PFSK-1 (cell line): ENCODE results near the gene IL36A.

Experiments
- FOXP2 ChIP-seq: optimal IDR thresholded peaks from 2 replicates; pipeline ENCODE3; 2011; ENCODE audit warnings: borderline replicate concordance, control low read depth, inconsistent platforms; ENCODE audit not compliant: insufficient read depth; ENCODE audit errors: extremely low read length, extremely low read depth
- POLR2AphosphoS5 ChIP-seq: IDR thresholded peaks from 2 replicates; pipeline ENCODE4 v1.6.1; 2012; ENCODE audit warnings: low read depth, mild to moderate bottlenecking, control low read depth, low read length, moderate library complexity
- SIN3A ChIP-seq: IDR thresholded peaks from 2 replicates; pipeline ENCODE4 v1.6.1; 2012; ENCODE audit warnings: mild to moderate bottlenecking, low read length, moderate library complexity, borderline replicate concordance; ENCODE audit not compliant: insufficient read depth
- TAF1 ChIP-seq: IDR thresholded peaks from 2 replicates; pipeline ENCODE4 v1.6.1; 2012; ENCODE audit warnings: low read length, control low read depth, borderline replicate concordance; ENCODE audit not compliant: insufficient read depth
- TF ChIP-seq, protein P1 (sequence below), 2 experiments: IDR thresholded peaks; 2 replicates each; pipeline versions ENCODE4 v1.6.1 to v1.8.0; 2011 to 2012; ENCODE audit warnings: low read depth in 2 of 2, low read length in 2 of 2, control low read depth in 1 of 2, inconsistent platforms in 1 of 2, mild to moderate bottlenecking in 1 of 2, moderate library complexity in 1 of 2; ENCODE audit not compliant: insufficient read depth in 1 of 2

The IL36A gene

DNA sequence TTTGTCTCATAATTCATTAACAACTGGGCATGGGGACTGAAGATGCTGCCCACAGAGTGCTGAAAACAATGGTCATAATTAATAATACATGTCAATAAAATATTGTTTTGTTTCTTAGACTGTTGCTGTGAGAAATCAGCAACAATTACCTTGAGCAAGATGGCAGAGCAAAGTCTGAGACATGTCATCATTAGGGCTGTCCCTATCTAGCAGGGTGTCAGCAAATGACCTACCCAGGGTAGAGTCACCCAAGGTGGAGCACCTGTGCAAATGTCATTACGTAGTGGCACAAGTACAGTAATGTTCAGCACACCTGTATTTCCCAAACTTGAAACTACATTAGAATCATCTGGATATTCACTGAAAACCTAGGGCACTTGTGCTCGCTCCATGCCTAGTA is 10.6 kb upstream of the IL36A start:
- no peak for TF ChIP-seq TAF1
- no peak for TF ChIP-seq POLR2AphosphoS5
- no peak for TF ChIP-seq FOXP2
- no peak for TF ChIP-seq SIN3A
- TF ChIP-seq, protein P1, sequence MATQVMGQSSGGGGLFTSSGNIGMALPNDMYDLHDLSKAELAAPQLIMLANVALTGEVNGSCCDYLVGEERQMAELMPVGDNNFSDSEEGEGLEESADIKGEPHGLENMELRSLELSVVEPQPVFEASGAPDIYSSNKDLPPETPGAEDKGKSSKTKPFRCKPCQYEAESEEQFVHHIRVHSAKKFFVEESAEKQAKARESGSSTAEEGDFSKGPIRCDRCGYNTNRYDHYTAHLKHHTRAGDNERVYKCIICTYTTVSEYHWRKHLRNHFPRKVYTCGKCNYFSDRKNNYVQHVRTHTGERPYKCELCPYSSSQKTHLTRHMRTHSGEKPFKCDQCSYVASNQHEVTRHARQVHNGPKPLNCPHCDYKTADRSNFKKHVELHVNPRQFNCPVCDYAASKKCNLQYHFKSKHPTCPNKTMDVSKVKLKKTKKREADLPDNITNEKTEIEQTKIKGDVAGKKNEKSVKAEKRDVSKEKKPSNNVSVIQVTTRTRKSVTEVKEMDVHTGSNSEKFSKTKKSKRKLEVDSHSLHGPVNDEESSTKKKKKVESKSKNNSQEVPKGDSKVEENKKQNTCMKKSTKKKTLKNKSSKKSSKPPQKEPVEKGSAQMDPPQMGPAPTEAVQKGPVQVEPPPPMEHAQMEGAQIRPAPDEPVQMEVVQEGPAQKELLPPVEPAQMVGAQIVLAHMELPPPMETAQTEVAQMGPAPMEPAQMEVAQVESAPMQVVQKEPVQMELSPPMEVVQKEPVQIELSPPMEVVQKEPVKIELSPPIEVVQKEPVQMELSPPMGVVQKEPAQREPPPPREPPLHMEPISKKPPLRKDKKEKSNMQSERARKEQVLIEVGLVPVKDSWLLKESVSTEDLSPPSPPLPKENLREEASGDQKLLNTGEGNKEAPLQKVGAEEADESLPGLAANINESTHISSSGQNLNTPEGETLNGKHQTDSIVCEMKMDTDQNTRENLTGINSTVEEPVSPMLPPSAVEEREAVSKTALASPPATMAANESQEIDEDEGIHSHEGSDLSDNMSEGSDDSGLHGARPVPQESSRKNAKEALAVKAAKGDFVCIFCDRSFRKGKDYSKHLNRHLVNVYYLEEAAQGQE (IDR thresholded peaks at IDR 0.05; ENCODE audit: insufficient read depth in 1 of 2, low read depth in 2 of 2, low read length in 2 of 2) = no peak

DNA sequence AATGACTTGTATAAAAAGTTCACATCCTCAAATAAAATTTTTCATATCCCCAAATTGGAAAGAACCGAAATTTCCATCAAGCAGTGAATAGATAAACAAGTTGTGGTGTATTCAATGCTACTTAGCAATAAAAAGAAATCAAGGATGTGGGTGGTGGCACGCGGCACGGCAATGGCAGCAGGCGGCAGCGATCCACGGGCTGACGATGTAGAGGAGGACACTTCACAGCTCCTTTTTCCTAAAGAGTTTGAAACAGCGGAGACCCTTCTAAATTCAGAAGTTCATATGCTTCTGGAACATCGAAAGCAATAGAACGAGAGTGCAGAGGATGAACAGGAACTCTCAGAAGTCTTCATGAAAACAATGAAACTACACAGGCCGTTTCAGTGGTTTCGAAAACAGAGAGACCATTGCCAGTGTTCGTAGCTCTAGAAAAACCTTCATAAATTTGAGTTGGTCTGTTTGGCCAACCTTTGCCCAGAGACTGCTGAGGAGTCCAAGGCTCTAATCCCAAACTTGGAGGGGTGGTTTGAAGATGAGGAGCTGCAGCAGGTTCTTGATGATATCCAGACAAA is 9.8 kb upstream of the IL36A start:
- TF ChIP-seq, protein P1 (IDR thresholded peaks at IDR 0.05; ENCODE audit: insufficient read depth in 1 of 2, low read depth in 2 of 2, low read length in 2 of 2) = no peak
- TF ChIP-seq FOXP2 (no peak), TAF1 (no peak), POLR2AphosphoS5 (no peak), SIN3A (no peak)

DNA sequence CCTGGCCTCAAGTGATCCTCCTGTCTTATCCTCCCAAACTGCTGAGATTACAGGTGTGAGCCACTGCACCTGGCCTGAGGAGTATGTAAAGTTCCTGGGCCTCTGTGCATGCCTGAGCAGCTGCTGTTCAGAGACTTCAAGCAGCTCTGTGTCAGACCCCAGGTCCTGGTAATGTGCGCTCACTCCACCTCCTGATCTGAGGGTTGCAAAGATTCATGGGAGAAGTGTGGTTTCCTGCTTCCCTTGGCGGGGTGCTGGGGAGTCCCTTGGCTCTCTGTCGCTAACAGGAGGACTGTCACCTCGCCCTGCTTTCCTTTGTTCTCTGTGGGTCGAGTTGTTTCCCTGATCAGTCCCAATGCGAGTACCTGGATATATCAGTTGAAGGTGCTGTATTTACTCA is 8.6 kb upstream of the IL36A start:
- no peak for TF ChIP-seq POLR2AphosphoS5
- TF ChIP-seq SIN3A = no peak
- no peak for TF ChIP-seq TAF1

DNA sequence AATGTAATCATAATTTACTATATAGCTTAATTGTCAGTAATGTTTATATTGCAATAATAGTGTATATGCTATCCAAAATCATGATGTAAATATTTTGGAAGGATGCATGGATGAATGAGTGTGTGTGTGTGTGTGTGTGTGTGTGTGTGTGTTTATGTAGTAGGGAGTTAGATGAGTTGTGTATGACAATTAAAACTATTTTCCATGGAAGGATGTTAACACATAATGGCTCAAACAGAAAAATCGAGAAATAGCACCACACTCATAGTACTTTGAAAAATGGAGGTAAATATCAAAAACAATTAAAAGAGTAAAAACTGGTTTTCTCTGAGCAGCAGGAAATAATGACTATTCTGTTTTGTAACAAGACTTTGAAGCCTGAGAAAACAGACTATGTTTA is 8.1 kb upstream of the IL36A start:
- TF ChIP-seq FOXP2 (no peak), TAF1 (no peak), POLR2AphosphoS5 (no peak), SIN3A (no peak)
- TF ChIP-seq, protein P1 (IDR thresholded peaks at IDR 0.05; ENCODE audit: insufficient read depth in 1 of 2, low read depth in 2 of 2, low read length in 2 of 2) = no peak

DNA sequence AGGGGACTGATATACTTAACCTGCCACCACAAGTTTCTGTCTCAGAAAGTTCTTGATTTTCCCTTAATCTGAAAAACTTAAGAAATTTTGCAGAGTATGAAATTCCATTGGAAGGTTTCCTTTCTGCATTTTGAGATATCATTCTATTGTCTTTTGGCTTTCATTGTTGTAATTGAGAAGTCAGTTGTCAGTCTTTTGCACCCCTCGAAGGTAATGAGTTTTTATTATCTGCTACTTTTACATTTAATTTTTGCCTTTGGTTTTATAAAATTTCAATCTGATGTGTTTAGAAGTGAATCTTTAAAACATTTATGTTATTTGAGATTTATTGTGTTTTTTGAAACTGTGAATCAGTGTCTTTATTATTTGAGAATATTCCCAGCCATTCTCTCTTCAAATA is 4.8 kb upstream of the IL36A start:
- TF ChIP-seq, protein P1 (IDR thresholded peaks at IDR 0.05; ENCODE audit: insufficient read depth in 1 of 2, low read depth in 2 of 2, low read length in 2 of 2) = no peak
